ENCODE measurements around the gene ZBTB46. TPM values are rescaled to one million over a fixed set of nuclear protein-coding genes. Genes with fewer than 3 reads are reported as not detected.

Gene ZBTB46
- total RNA-seq, 6 experiments from 2014 or later: 1.2 to 4.2 (median 2.4) TPM

- WGBS (ENCODE audit: insufficient coverage, low coverage, low lambda C conversion rate, missing lambda C conversion rate): 49% methylated on average over 4 of the region's 26 CpGs
- TF ChIP-seq POLR2A (IDR thresholded peaks at IDR 0.05) (no peak), CTCF (IDR thresholded peaks at IDR 0.05) (no peak)
- Histone ChIP-seq H3K27ac (no peak overlapping the region), H3K4me1 (peaks cover 0 to 28% (median 12%) of the 10 kb centered on the region in 4 donors), H3K36me3 (peaks cover 0 to 14% (median 7%) of the 10 kb centered on the region in 4 donors), H3K27me3 (no peaks in the 10 kb centered on the region), H3K4me3 (no peak overlapping the region), H3K9me3 (no peaks in the 10 kb centered on the region)
- ATAC-seq (no peak), DNase-seq (peak in 2 of 3 donors; percentile 19 to 49)
- intact Hi-C loops (cut with DNase I): no loop called here
These were observed 84.9 kb downstream of the ZBTB46 start for GRCh38 chr20:63745961-63746731.

- 48% methylated on average over 5 of the region's 15 CpGs for WGBS (ENCODE audit: insufficient coverage, low coverage, low lambda C conversion rate, missing lambda C conversion rate)
- ATAC-seq: no peak
- Histone ChIP-seq H3K36me3 (peaks cover 0 to 14% (median 7%) of the 10 kb centered on the region in 4 donors), H3K4me1 (peaks cover 0 to 28% (median 12%) of the 10 kb centered on the region in 4 donors), H3K27me3 (no peaks in the 10 kb centered on the region), H3K4me3 (no peak overlapping the region), H3K9me3 (no peaks in the 10 kb centered on the region), H3K27ac (no peak overlapping the region)
- DNase-seq: peak in 1 of 3 donors; percentile 44
- TF ChIP-seq POLR2A (IDR thresholded peaks at IDR 0.05) (no peak), CTCF (IDR thresholded peaks at IDR 0.05) (no peak)
- intact Hi-C loops (cut with DNase I): no loop called here
These were observed 85.6 kb downstream of the ZBTB46 start for GRCh38 chr20:63745424-63745805.

GRCh38 chr20:63744574-63745423, 86.3 kb downstream of the ZBTB46 start:
- Histone ChIP-seq H3K4me3 (no peak overlapping the region), H3K36me3 (peaks cover 0 to 14% (median 7%) of the 10 kb centered on the region in 4 donors), H3K4me1 (peaks cover 0 to 28% (median 12%) of the 10 kb centered on the region in 4 donors), H3K27me3 (no peaks in the 10 kb centered on the region), H3K9me3 (no peaks in the 10 kb centered on the region), H3K27ac (no peak overlapping the region)
- DNase-seq (peak in 1 of 3 donors; percentile 58), ATAC-seq (no peak)
- TF ChIP-seq CTCF (IDR thresholded peaks at IDR 0.05): no peak
- TF ChIP-seq POLR2A (IDR thresholded peaks at IDR 0.05): no peak
- WGBS (ENCODE audit: insufficient coverage, low coverage, low lambda C conversion rate, missing lambda C conversion rate): 50% methylated on average over 13 of the region's 25 CpGs
- intact Hi-C loops (cut with DNase I): no loop called here

GRCh38 chr20:63744158-63744557, 86.9 kb downstream of the ZBTB46 start:
- ATAC-seq (no peak), DNase-seq (no peak)
- Histone ChIP-seq H3K9me3 (no peaks in the 10 kb centered on the region), H3K27me3 (no peaks in the 10 kb centered on the region), H3K4me3 (no peak overlapping the region), H3K4me1 (peaks cover 0 to 28% (median 12%) of the 10 kb centered on the region in 4 donors), H3K36me3 (peaks cover 0 to 14% (median 7%) of the 10 kb centered on the region in 4 donors), H3K27ac (no peak overlapping the region)
- intact Hi-C loops (cut with DNase I): no loop called here
- TF ChIP-seq POLR2A (IDR thresholded peaks at IDR 0.05) (no peak), CTCF (IDR thresholded peaks at IDR 0.05) (no peak)
- WGBS (ENCODE audit: insufficient coverage, low coverage, low lambda C conversion rate, missing lambda C conversion rate): 55% methylated on average over 4 of the region's 4 CpGs
